NCI-H526 treated with DMSO at 0.1 percent for 48 hours (cell line): ENCODE measurements around the gene HUNK.

Experiments used
- DNase-seq: peaks from one replicate; lab custom pipeline; 2025; lab: John Stamatoyannopoulos, UW

The HUNK gene

GRCh38 chr21:31895077-31895835 is 22.4 kb downstream of the HUNK start:
- DNase-seq: no peak

- DNase-seq: no peak
Observed at GRCh38 chr21:31896019-31896418, 23.2 kb downstream of the HUNK start.

- DNase-seq: no peak
Observed at GRCh38 chr21:31897311-31897710, 24.5 kb downstream of the HUNK start.

GRCh38 chr21:31898933-31899630 is 26.3 kb downstream of the HUNK start:
- DNase-seq: no peak

GRCh38 chr21:31900121-31900895 is 27.5 kb downstream of the HUNK start:
- no peak for DNase-seq

- no peak for DNase-seq
Observed at GRCh38 chr21:31901315-31901714, 28.5 kb downstream of the HUNK start.

- DNase-seq: no peak
Observed at GRCh38 chr21:31902438-31902837, 29.6 kb downstream of the HUNK start.

GRCh38 chr21:31903896-31904295 is 31.1 kb downstream of the HUNK start:
- no peak for DNase-seq

- DNase-seq: no peak
Observed at GRCh38 chr21:31905503-31906451, 33.0 kb downstream of the HUNK start.

GRCh38 chr21:31908106-31909031 is 35.5 kb downstream of the HUNK start:
- DNase-seq: no peak

- DNase-seq: no peak
Observed at GRCh38 chr21:31909153-31910073, 36.6 kb downstream of the HUNK start.

- no peak for DNase-seq
Observed at GRCh38 chr21:31910074-31910470, 37.3 kb downstream of the HUNK start.

- no peak for DNase-seq
Observed at GRCh38 chr21:31911138-31911907, 38.5 kb downstream of the HUNK start.

- no peak for DNase-seq
Observed at GRCh38 chr21:31912501-31912900, 39.7 kb downstream of the HUNK start.

GRCh38 chr21:31913182-31913608 is 40.4 kb downstream of the HUNK start:
- no peak for DNase-seq

GRCh38 chr21:31914472-31914871 is 41.7 kb downstream of the HUNK start:
- DNase-seq: no peak

- DNase-seq: no peak
Observed at GRCh38 chr21:31915566-31915965, 42.7 kb downstream of the HUNK start.

- DNase-seq: no peak
Observed at GRCh38 chr21:31917108-31917507, 44.3 kb downstream of the HUNK start.
